Erythroblast (primary cell): ENCODE measurements around the gene CHN1.

ENCODE experiments used
- GATA1 ChIP-seq: IDR thresholded peaks from 2 replicates; pipeline ENCODE4 v1.6.1; 2011; ENCODE audit warnings: low read depth, mild to moderate bottlenecking, control low read depth, low read length, moderate library complexity
- POLR2A ChIP-seq: IDR thresholded peaks from 2 replicates; pipeline ENCODE4 v1.6.1; 2011; ENCODE audit warnings: mild to moderate bottlenecking, low read length

DNA sequence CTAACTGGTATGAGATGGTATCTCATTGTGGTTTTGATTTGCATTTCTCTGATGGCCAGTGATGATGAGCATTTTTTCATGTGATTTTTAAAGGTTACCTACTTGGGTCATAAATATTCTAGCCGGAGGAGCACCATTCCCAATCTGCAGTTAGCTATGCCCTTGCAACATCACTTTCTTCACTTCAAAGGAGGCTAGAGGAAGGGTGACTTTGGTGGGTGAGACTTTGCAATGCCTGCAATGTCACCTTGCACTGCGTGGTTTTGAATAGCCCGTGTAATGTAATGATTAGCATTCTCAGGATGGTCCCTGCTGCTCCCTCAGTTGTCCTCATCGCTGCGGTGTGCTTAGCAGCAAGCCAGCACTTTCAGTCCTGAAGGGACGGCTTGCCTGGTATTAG is 184.8 kb downstream of the CHN1 start:
- no peak for TF ChIP-seq POLR2A
- no peak for TF ChIP-seq GATA1
